Activated CD4-positive, alpha-beta T cell treated with anti-CD3 and anti-CD28 coated beads, Interleukin-2, amount 50 U/mL, for 1 hour (primary cell): ENCODE measurements around the gene ILK.

Source experiments
- DNase-seq: peaks from one replicate; pipeline ENCODE4 v3.0.0-alpha.2; 2020

The ILK gene

DNA sequence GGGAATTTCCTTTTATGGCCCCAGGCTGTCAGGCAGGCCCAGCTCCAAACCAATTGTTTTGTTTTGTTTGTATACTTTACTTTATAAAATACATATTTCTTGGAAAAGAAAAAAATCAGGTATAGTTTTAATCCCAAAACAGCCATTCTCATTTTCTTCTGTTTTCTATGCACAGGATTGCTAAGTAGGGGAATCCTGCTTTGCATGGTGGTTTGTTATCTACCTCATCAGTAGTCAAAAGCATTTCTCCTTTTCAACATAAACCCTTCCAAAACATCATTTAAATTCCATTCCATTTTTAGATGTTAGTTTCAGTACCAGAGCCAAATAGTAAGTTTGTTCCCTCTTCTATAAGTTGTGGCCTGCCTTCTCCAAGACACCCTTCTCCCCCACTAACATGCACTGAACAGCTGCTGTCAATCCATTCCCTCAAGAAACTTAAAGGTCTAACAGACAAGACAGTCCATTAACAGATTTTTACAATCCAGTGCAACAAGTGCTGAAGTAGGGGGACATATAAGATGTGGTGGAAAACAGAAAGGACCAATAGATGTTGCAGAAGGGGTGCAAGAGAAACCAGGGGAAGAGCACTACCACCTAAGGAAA is 3.7 kb downstream of the ILK start:
- no peak for DNase-seq

DNA sequence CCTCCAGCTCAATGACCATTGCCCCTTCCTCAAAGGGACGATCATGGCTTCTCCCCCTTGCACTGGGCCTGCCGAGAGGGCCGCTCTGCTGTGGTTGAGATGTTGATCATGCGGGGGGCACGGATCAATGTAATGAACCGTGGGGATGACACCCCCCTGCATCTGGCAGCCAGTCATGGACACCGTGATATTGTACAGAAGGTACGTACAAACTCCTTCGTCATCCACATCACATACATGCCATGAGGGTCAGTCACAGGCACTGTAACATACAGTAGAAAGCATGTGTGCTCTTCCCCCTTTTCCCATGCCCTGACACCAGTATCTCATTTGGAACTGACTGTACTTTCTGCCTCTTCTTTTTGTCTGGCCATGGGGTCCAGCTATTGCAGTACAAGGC is 4.4 kb downstream of the ILK start:
- DNase-seq, result no peak

DNA sequence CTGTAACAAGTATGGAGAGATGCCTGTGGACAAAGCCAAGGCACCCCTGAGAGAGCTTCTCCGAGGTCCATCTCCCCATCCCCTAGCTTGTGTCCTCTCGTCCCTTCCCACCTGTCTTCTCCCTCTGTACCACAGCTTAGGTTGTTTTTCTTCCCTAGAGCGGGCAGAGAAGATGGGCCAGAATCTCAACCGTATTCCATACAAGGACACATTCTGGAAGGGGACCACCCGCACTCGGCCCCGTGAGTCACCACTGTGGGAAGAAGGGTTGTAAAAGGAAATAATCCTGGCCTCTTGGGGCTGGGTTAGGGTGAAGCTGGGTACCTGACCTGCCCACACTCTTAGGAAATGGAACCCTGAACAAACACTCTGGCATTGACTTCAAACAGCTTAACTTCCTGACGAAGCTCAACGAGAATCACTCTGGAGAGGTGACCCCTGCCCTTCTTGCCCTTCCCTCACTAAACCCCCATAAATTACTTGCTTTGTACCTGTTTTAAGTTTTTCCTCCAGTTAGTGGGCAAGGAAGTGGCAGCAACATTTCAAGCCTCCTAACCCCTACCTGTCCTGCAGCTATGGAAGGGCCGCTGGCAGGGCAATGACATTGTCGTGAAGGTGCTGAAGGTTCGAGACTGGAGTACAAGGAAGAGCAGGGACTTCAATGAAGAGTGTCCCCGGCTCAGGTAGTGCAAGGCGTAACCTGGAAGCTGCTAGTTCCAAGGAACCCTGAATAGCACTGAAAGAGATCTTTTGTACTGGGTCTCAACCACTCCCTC is 5.3 kb downstream of the ILK start:
- no peak for DNase-seq

DNA sequence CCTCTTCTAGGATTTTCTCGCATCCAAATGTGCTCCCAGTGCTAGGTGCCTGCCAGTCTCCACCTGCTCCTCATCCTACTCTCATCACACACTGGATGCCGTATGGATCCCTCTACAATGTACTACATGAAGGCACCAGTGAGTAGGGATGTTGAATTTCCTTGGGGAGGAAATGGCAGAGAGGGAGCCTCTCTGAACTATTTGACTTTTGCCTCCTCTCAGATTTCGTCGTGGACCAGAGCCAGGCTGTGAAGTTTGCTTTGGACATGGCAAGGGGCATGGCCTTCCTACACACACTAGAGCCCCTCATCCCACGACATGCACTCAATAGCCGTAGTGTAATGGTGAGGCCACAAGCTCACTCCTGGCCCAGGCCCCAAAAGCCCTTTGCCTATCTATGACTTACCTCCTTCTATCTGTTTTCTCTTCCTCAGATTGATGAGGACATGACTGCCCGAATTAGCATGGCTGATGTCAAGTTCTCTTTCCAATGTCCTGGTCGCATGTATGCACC is 6.0 kb downstream of the ILK start:
- DNase-seq, result no peak

DNA sequence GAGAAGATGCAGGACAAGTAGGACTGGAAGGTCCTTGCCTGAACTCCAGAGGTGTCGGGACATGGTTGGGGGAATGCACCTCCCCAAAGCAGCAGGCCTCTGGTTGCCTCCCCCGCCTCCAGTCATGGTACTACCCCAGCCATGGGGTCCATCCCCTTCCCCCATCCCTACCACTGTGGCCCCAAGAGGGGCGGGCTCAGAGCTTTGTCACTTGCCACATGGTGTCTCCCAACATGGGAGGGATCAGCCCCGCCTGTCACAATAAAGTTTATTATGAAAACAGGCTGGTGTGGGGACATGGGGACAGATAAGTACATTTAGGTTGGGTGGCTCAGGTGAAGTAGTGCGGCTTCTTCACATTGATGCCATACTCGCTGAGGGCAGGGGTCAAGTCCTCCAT is 7.0 kb downstream of the ILK start:
- DNase-seq, result no peak

DNA sequence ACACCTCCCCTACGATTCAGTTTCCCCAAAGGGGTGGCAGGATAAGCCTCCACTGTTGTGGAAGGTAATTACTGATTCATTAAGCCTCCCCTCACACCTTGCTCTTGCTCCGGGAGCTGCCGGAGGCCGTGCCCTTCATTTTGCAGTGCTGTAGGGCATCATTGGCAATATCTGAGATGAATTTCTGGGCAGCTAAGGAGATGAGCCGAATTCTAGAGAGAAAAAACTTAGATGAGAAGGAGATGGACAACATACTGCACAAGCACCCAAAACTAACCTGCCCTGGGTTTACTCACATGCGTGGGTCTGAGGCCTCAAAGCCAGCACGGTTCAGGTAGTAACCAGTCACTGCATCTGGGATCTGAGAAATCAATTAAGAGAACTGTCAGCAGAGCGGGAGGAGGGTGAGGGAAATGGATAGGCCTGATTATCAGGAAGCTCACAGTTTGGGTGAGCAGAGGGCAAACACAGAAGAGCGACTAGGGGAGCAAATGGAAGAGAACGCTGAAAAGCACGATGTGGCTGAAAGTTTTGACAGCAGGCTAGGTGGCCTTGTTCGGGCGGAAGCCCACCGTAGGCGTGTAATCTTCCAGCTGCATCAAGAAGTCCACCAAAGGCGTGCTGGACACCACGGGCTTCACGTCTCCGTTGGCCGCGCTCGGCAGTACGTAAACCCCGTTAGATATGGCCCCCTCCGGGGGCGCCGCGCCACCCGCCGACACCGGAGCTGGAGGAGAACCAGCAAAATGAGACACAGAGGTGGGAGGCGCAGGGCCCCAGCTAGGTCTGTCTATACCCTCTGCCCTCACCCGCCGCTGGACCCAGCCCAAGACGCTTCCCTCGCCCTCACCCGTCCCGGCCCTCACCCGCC is 7.8 kb downstream of the ILK start:
- DNase-seq, result peak; percentile 28

GRCh38 chr11:6611963-6612212 is 8.3 kb downstream of the ILK start:
- no peak for DNase-seq

GRCh38 chr11:6612213-6613041 is 8.9 kb downstream of the ILK start, which contains the start of gene TAF10:
TSS of gene TAF10 (minus strand) at chr11:6612216. CDS start at chr11:6612189, 27 bp downstream.
- peak; percentile 94 for DNase-seq

DNA sequence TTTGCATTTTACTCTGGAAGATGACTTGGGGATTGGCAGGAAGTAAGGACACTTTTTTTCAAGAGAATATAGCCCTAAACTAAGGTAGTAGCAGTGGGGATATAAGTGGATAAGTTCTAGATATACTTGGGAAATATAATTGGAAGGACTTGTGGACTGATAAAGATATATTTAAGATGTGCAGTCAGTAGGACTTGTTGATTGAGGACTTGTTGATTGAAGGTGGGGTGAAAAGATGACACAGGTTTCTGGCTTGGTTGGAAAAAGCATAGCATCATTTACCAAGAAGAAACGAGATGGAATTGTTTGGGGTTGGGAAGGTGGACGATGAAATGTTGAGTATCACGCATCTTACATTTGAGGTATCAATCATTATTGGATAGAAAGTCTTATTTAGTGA is 9.9 kb downstream of the ILK start:
- no peak for DNase-seq

DNA sequence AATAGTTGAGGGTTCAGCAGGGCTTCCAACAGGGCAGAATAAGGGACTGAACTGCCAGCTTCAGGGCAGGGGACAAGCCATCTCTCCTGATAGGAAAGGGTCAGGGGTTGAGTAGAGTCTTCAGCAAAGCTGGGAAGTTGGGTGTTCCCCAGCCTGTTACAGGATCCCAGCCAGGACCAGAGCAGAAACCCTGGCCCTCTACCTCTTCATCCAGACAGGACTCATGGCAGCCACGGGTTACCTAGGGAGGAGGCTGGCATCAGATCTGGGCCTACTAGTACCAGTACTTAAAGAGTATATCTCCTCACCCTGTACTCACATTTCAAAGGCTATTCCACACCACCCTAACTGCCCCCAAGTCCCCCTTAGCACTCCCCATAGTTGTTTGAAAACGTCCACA is 10.9 kb downstream of the ILK start:
- no peak for DNase-seq

- DNase-seq, result no peak
These were observed 11.5 kb downstream of the ILK start for GRCh38 chr11:6615046-6615445.

DNA sequence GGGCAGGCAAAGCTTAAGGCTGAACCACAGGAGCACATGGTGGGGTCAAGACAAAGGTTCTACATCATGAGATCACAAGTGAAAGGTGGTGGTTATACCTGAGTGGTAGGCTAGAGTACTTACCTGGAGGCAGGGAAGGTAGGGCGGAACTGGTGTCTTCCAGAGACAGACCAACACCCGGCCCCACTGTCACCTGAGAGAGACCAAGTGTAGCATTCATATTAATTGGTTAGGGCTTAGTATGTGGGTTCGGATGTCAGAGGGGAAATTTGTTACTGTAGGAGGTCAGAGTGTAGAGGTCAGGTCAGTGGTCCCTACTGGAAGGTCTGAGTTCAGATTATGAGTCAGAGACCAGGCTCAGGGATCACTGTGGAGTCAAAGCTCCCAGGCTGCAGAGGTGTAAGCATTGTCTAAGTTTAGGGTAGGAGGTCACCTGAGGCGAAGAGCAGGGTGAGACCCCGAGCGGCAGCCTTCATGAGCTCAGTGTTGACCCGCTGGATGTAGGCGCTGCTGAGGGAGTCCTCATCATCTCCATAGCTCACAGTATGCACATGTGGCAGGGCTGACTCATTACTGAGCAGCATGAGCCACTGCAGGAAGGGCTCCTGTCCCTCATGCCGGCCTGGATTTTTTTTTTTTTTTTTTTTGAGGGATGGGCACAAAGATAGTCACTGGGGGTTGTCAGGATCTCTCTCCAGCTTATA is 12.5 kb downstream of the ILK start:
- DNase-seq, result no peak

- no peak for DNase-seq
These were observed 13.1 kb downstream of the ILK start for GRCh38 chr11:6616596-6617250.

GRCh38 chr11:6617315-6617781 is 13.8 kb downstream of the ILK start:
- no peak for DNase-seq

GRCh38 chr11:6618117-6619003 is 14.8 kb downstream of the ILK start:
- peak; percentile 55 for DNase-seq

DNA sequence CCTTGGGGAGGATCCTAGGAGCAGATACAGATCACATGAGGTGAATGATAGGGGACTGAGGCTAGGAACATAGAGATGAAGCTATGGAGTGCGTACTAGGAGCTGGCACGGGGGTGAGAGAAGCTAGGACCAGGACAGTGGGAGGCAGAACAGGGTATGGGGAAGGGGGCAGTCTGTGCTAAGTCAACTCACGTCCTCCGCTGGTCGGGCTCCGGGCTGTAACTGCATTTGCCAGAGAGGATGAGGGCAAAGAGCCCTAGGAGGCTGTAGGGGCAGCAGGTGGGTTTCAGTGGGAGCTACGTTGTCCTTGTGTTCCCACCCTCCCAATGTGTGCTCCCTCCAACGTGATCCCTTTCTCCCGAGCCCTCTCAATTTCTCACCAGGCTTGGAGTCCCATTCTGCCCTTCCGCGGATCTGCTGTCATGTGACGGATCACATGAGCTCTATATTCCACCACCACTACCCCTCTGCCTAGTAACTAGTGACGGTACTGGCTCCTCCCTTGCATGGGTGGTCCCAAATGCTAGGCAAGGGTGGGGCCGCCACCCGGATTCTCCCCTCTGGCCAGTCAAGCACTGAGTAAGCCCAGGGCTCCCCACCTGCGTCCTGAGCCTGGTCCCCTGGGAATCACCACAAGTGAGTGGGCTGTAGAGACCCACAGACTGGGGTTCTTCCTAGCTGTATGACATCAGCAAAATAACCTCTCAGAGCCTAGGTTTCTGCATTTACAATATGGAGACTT is 15.6 kb downstream of the ILK start, which contains the start of gene TPP1:
TPP1 (minus strand) TSS at position 419 of the 742 bp plus-strand sequence; CDS start at position 397, 22 bp downstream.
- DNase-seq, result peak; percentile 84

DNA sequence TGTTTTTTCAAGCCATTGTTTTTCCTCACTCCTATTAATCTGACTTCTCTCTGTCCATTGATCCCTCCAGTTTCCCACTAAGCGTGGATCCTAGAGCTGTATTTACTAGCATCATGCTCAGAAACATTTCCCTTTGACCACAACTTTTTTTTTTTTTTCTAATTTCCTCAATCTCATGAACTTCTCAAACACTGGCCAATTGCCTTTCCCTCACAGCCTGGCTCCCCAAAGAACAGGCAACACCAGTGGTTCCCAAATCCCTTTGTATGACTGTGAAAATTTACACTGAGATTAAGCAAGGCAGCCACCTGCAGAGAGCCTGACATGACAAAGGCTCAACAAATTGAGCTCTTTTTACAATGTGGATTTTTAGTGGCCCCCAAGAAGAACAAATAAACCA is 17.1 kb downstream of the ILK start:
- no peak for DNase-seq

GRCh38 chr11:6621711-6622211 is 18.2 kb downstream of the ILK start:
- DNase-seq, result no peak
